Stimulated activated CD8-positive, alpha-beta memory T cell treated with anti-CD3 and anti-CD28 coated beads, Interleukin-4, amount 100 ng/mL, for 24 hours (primary cell): ENCODE results near the gene COL8A1.
"Not testable (repeated sequence)": the region's sequence is repeated elsewhere in the genome, so short reads cannot be mapped to it uniquely, and the experiment has no call there.

Source experiments
- DNase-seq: peaks from one replicate; pipeline ENCODE4 v3.0.0-alpha.2; 2020; ENCODE audit warnings: low read depth

The COL8A1 gene

DNA sequence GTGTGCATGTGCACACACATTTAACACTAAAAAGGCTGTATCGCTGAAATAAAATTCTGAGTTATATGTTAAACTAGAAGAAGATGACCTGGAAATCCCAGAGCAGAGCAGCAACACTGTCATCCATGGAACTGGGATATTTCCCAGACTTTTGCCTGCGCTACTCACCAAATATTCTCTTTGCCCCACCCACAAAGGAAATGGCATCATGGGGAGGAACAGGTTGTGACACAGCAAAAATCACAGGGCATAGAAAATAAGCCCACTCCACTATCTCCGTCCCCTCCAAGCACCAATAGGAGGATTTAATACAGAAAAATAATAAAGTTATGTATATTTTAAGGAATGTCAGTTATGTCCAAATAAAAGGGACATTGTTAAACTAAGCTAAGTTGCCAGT is 71.7 kb downstream of the COL8A1 start:
- DNase-seq: no peak

DNA sequence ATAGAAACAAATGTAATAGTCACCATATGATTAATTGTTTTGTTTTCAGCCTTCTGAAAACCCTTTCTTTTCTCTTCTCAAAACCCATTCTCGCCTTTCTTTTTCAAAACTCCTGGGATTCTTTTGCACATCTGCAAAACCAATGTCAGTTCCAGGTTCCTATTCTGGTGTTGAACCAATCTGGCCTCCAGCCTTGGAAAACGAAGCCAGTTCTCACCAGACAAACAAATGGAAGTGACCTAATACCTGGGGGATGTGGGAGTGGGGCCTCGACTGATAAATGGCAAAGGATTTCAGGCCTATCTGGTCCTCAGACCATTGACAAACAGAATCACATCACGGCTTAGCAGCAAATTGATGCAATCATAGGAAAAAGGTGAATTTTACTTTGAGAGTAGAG is 73.0 kb downstream of the COL8A1 start:
- no peak for DNase-seq

DNA sequence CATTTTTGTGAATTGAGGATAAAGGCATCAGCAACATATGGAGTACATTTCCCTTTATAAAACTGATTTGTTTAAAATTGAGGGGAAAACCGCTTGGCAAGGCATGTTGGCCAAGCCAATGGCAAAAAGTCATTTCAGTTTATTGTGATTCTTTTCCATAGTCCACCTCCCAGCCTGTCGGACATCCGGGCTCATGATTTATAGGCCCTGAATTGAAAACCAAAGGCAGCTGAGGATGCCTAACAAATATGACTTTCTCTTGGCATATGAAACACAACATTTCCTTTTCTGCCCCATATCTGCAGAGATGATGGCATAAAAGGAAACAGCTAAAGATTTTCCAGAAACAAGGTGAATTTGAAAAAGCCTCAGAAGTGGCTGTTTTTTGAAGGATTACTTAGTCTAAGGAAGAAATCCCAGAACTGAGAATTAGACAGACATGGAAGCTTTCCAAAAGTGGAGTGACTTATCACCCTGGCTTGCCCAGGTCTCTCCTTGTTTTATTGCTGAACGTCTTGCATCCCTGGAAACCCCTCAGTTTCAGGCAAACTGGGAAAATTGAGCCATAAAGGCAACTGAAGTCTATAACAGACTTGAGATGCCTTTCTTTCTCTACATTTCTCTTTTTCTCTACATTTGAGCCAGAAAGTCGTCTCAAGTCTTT is 74.0 kb downstream of the COL8A1 start:
- DNase-seq: no peak

DNA sequence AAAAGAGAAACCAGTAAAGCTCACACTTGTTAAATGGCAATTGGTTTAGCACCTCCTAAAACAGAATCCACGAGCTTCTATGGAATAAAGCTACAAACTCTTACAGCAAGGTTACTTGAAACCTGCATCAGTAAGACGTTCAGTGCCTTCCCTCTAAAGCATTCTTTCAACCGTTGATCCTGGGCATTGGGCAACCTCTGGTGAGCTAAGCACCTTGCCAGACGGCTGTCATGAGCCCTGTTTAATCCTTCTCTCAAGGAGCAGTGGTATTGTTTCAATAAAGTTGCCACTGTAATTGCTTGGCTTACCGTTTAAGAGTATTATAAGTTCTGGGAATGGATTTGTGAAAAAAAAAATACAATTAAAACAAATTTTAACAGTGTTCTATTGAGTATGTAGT is 75.0 kb downstream of the COL8A1 start:
- no peak for DNase-seq

DNA sequence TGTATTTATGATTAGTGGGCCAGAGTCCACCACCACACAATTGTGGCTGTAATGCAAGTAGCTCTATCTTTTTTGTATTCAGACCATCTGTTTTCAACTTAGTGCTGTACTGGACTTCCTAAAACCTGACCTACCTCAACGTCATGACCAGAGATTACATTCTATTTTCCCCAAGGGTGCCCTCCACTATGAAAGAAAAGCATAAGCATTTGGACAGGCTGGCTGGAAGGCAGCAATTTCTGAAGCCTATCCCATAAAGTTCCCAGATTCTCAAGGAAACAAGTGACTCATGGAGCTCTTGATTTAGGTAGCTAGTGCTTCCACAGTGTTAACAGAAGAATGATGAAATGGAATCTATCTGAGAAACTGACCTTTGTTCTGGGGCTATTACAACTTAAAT is 75.8 kb downstream of the COL8A1 start:
- no peak for DNase-seq

DNA sequence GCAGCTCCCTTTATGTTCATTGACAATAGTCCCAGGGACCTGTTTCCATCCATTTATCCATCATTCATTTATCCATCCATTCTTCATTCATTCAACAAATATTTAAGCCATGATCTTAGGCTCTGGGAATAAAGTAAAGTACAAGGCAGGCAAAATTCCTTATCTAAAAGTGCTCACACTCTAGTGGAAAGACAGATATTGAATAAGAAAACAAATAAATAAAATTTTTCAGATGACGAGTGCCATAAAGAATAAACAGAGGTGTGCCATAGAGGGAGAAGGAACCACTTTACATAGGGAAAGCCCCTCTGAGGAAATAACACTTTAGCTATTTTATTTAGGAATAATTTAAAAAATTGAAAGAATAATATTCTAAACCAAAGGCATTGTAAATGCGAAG is 76.2 kb downstream of the COL8A1 start:
- no peak for DNase-seq

DNA sequence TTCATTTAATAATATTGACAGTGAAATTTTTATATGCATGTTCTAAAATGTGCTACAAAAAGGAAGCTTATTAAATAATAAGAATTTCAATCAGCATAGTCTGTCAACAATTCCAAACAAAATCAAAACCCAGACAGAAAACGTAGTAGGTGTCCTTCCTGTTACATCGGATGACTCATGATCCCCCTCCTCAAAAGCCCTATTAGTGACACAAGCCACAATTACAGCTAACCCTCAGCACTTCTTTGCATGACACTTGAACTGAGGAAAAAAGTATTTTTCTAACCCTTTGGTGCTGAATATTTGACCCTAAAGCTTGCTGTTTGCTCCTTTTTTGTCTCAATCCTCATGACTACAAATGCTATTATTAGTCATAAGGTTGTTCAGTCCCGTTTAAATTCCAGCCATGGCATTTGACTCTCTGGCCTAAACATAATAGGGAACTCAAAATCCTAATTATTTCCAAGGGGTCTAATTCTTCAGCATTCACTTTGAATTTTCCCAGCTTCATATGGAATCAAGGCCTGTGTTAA is 78.1 kb downstream of the COL8A1 start:
- DNase-seq: no peak

DNA sequence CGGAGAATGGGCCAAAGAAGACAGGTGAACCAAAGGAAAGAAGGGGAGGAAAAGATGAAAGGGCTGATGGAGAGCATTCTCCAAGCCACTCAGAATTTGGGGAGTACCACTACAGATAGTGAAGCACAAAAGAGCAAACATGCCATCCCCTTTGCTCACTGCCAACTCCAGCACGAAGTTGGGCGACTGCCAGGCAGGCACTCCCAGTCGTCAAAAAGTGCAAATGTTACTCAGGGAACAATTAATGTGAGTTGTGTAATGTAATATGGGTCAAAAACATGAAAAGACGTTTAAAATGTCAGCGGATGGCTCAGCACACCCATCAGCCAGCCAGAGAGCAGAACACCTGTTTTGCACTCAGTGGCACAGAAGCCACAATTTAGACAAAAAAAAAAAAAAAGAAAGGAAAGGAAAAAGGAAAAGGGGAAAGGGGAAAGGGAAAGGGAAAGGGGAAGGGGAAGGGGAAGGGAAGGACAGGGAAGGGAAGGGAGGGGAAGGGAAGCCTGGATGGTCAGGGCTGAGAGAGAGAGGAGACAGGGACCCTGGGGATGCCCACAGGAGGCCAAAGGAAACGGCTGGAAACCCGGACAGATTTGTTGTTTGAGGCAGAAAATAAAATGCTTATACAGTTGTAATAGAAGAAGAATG is 82.7 kb downstream of the COL8A1 start:
- no peak for DNase-seq

DNA sequence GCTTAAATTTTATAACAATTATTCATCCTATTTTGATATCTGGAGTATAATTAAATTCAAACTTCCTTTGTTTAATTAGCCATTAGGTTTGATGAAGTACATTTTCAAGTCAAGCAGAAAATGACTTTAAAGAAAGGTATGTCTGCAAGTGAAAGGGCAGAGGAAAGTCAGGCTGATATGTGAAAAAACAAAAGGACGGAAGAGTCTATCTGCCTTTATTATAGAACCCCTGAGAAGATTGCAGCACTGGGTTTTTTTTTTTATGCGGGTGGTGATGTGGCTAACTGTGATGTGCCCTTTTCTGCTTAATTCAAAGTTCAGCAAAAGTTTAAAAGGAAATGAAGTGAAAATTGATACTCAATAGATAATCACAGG is 83.2 kb downstream of the COL8A1 start:
- no peak for DNase-seq

DNA sequence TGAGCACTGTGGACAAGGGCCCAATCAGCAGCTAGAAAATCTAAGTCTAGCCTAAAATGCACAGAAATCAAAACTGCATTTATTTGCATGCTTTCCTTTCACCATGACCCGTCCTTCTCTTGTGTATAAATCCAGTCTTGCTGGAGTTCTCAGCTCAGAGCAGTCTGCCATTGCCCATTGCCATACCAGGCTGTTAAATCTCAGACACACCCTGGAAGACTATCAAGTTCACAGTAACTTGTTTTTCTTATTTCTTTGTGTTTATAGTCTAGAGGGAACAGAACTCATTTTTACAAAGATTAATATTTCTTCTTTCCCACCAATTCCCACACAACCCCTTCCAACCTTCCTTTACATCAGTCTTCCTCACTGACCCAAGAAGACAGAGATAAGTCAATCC is 85.9 kb downstream of the COL8A1 start:
- DNase-seq: no peak

DNA sequence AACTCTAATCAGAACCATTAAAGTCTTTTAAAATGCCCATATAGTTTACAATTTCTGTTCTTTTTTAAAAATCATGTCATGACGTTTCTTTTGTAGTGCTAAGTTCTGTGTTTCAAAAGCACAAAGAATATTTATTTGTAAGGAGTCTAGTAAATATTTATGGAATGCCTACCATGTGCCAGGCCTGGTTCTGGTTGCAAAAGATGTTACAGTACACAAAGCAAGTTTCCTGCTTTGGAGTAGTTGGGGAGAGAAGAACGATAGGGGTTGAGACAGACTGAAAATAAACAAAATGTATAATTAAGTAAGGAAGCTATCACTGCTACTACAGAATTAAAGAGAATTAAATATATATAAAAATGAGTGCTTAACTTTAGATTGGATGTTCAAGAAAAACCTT is 92.5 kb downstream of the COL8A1 start:
- DNase-seq: no peak

DNA sequence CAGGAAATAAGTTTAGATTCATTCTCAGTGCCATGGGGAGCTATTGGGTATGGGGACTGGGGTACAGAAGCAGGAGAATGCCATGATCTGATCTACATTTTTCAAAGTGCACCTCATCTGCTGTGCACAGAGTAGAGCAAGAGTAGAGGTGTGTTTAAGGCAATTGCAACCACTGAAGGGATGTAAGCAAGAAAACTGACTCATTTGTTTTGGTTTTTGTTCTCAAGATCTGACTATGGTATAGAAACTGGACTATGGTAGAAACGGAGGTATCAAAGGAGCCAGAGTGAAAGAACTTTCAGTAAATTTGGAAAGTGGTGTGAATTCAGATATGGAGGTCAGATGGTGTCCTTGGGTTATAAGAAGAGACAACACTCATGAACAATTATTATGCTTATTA is 93.1 kb downstream of the COL8A1 start:
- no peak for DNase-seq

DNA sequence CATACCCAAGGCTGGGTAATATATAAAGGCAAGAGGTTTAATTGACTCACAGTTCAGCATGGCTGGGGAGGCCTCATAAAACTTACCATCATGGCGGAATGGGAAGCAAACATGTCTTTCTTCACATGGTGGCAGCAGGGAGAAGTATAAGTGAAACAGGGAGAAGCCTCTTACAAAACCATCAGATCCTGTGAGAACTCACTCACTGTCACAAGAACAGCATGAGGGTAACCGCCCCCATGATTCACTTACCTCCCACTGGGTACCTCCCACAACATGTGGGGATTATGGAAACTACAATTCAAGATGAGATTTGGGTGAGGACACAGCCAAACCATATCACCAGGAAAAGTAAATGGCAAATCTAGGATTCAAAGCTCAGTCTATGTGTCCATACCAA is 102.0 kb downstream of the COL8A1 start:
- DNase-seq: not testable (repeated sequence)

DNA sequence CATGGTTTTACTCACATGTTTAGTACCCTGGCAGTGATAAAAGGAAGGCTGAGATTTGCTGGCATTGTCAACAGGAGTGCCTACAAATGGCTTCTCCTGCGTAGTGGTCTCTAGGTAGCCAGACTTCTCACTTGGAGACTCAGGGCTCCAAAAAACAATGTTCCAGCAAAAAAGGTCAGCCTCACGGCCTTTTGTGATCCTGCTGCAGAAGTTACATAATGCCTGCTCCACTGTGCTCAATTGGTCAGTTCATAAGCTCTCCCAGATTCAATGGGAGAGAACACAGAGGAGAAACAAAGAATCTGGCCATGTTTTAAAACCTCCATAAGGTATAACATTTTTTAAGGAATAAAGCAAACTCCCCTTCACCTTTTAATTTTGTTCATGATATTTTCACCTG is 103.2 kb downstream of the COL8A1 start:
- no peak for DNase-seq

DNA sequence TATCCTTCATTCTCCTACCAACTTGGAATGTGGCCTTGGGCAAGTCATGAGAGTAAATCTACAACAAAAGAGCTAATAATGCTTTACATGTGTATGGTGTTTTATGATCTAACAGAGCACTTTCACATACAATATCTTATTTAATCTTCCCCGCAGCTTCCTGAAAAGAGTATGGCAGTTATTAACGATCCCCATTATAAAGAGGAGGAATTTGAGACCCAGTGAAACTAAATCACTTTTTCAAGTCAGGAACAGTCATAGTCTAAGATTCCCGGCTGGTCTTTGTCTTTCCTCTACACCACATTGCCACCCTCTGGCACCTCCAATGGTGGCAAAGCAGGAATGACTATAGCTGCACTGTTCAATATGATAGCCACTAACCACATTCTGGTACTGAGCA is 109.5 kb downstream of the COL8A1 start:
- DNase-seq: no peak

DNA sequence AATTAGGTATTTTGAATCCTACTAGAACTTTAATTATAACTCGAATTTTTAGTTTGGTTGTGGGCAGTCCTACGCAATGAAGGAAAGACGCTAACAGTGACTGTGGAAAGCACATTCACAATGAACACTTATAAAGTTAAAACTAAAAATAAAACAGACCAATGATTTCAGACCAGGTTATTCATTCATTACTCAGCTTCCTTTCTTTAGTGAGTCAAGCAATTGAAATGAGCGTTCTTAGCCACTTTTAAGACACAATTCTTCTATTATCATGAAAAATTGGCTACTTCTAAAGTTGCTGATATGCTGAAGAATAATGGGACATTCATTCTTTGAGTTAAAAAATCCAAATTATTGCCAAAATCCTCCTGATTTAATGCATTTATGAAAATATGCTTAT is 113.3 kb downstream of the COL8A1 start:
- no peak for DNase-seq

DNA sequence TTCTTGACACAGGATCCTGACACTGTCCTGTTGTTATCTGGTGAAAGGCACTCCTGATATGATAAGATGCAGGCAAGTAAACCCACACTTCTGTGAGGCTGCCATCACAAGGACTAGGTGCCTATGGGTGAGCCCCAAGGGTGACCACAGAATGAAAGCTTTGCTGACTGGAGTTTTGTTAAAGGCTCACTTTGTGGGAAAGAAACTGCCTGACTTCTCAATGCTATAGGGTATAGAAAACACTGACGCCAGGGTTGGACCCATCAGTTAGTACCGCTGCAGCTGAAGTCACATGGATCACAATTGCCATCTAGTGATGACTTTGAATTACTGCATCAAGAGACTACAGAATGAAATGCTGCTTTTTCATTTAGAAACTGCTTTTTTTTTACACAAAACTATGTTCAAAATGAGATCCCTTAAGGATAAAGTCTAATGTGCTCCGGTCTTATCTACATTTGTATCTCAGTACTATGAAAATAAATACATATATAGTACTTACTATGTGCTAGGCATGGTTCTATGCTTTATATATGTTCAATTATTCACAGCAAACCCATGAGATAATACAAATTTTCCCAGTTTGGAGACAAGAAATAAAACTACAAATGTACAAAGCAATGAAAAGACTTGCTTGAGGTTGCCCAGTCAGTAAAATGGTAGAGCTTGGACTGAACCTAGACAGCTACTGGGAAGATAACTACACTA is 115.0 kb downstream of the COL8A1 start:
- DNase-seq: no peak

DNA sequence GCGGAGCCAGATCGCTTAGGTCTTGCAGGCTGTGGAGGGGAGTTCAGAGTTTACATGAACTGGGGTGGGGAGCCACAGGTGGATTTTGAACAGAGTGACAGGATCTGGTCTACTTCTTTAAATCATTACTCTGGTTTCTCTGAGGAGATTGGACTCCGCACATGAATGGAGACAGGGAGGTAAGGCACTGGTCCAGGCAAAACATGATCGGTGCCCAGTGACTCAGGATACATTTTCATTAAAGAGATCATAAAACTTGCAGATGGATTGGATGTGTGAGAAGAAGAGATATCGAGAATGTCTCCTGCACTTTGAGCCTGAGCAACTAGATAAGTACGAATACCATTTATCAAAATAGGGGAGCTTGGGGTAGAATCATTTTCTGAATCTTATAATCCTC is 117.4 kb downstream of the COL8A1 start:
- no peak for DNase-seq

DNA sequence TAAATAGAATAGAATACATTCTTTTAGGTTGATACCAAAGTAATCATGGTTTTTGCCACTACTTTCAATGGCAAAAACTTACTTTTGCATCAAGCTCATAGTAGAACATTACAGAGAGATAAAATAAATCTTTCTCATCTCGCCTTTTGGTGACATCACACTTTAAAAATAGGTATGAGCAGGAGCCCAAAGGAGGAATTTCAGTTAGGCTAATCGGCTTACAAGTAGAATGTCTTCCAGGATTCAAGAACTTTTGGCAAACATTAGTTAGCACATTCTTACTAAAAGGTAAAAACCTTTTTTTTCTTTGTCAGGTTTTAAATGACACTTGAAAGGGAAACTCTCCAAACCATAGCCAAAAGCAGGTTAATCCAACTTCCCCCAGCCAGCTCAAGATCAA is 119.6 kb downstream of the COL8A1 start:
- DNase-seq: no peak

DNA sequence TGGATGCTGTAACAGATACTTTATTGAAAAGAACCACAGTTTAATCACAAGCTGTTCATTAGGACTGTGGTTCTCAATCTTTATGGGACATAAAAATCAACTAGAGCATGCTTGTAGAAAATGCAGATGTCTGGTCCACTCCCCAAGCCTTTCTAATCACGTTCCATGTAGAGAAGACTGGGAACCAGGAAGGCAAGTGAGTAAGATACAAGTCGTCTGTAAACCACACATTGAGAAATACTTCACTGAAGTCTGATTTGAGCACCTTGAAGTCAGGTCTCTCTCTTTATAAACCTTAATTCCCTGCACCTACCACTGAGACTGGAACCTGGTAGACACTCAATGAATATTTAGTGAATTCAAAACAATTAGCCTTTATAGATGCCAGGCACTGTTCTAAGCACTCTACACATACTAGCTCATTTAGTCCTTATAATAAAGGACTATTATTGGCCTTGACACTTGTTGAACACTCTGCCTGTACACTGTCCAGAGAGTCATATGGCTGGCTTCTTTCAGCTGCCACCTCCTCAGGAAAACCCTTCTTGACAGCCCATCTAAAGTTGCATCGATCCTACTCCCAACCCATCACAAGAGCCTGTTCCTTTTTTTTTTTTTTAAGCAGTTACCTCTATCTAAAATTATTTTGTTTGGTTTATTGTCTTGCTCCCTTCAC is 120.2 kb downstream of the COL8A1 start:
- DNase-seq: no peak

DNA sequence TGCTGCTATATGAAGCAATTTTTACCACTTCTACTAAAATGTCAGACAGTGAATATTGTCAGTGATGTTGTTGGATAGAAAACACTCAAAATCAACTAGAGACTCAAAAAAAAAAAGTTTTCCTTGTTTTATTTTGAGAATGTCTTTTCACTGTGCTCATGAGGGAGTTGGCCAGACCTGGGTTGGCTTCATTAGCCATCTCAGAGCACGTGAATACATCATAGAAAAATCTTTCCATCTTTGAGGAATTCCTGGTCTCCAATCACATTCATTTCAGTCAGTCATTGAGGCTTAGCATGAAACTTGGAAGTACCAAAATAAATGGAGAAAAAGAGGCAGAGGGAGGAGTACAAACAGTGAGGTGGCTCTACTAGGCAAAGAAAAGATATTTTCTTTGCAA is 121.6 kb downstream of the COL8A1 start:
- DNase-seq: no peak

DNA sequence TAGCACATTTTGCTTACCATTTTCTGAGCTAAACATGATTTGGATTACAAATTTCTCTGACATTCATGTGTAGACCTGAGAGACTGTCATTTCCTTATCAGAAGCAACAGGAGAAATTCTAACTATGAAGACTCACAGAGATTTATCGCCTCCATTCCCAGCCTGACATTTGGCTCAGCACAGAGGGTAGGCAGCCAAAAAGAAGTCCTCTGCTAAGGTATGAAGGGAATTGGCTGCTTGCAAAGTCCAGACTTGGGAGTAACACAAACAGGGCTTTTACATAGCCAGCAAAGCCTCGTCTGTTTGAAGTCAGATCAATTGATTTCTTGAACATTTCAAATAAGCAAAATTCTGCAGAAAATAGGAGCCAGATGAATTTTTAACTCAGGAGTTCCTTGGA is 122.2 kb downstream of the COL8A1 start:
- no peak for DNase-seq
